ENCODE measurements around the gene PPP1R9A. TPM values are rescaled to one million over a fixed set of nuclear protein-coding genes. Genes with fewer than 3 reads are reported as not detected.

Gene PPP1R9A
- total and polyA plus RNA-seq, 8 donors: 4.7 to 32.4 (median 16.8) TPM

GRCh38 chr7:95209788-95210187 is 302.4 kb downstream of the PPP1R9A start:
- TF ChIP-seq CTCF (IDR thresholded peaks at IDR 0.05): no peak
- Histone ChIP-seq H3K4me3 (no peak overlapping the region), H3K36me3 (no peaks in the 10 kb centered on the region), H3K4me1 (peaks cover 0 to 4% (median 0%) of the 10 kb centered on the region in 3 donors), H3K27me3 (no peaks in the 10 kb centered on the region), H3K27ac (no peak overlapping the region), H3K9me3 (no peaks in the 10 kb centered on the region)
- DNase-seq (no peak), ATAC-seq (peak in 1 of 4 donors; percentile 25), FAIRE-seq (no peak)
- intact Hi-C loops (cut with DNase I): no loop called here
- 66 to 69% methylated on average over 2 of the region's 2 CpGs for WGBS, 2 donors

GRCh38 chr7:95213148-95213547 is 305.8 kb downstream of the PPP1R9A start:
- FAIRE-seq: no peak
- intact Hi-C loops (cut with DNase I): no loop called here
- 90 to 96% methylated on average over 2 of the region's 2 CpGs for WGBS, 2 donors

GRCh38 chr7:95213809-95214492 is 306.6 kb downstream of the PPP1R9A start:
- intact Hi-C loops (cut with DNase I): no loop called here
- TF ChIP-seq CTCF (IDR thresholded peaks at IDR 0.05): no peak
- ATAC-seq: peak in 3 of 4 donors; percentile 39 to 79 (median 55)

More at GRCh38 chr7:95213148-95213547, 305.8 kb downstream of the PPP1R9A start:
- Histone ChIP-seq H3K27ac (no peak overlapping the region), H3K4me1 (no peaks in the 10 kb centered on the region), H3K27me3 (no peaks in the 10 kb centered on the region), H3K36me3 (no peaks in the 10 kb centered on the region), H3K4me3 (no peak overlapping the region), H3K9me3 (no peaks in the 10 kb centered on the region)
- TF ChIP-seq CTCF (IDR thresholded peaks at IDR 0.05): no peak
- ATAC-seq (peak in 1 of 4 donors; percentile 50), DNase-seq (no peak)

GRCh38 chr7:95219721-95220120 is 312.3 kb downstream of the PPP1R9A start:
- no peak for DNase-seq
- Histone ChIP-seq H3K4me1 (no peaks in the 10 kb centered on the region), H3K9me3 (no peaks in the 10 kb centered on the region), H3K27me3 (no peaks in the 10 kb centered on the region), H3K4me3 (no peak overlapping the region), H3K36me3 (no peaks in the 10 kb centered on the region), H3K27ac (no peak overlapping the region)
- FAIRE-seq: no peak
- intact Hi-C loops (cut with DNase I): no loop called here
- ATAC-seq: no peak
- no peak for TF ChIP-seq CTCF (IDR thresholded peaks at IDR 0.05)
- WGBS, 2 donors: 76 to 78% methylated on average over 2 of the region's 2 CpGs

More at GRCh38 chr7:95213809-95214492, 306.6 kb downstream of the PPP1R9A start:
- Histone ChIP-seq H3K4me1 (no peaks in the 10 kb centered on the region), H3K27me3 (no peaks in the 10 kb centered on the region), H3K27ac (no peak overlapping the region), H3K36me3 (no peaks in the 10 kb centered on the region), H3K9me3 (no peaks in the 10 kb centered on the region), H3K4me3 (no peak overlapping the region)
- WGBS, 2 donors: 83 to 85% methylated on average over 6 of the region's 6 CpGs
- no peak for FAIRE-seq
- DNase-seq: peak in 2 of 6 donors; percentile 26

- DNase-seq: no peak
- H3K4me1 ChIP-seq: no peaks in the 10 kb centered on the region
- H3K36me3 ChIP-seq: no peaks in the 10 kb centered on the region
- no peak overlapping the region for H3K4me3 ChIP-seq
- H3K9me3 ChIP-seq: no peaks in the 10 kb centered on the region
- no peak for TF ChIP-seq CTCF (IDR thresholded peaks at IDR 0.05)
- ATAC-seq: no peak
- no peaks in the 10 kb centered on the region for H3K27me3 ChIP-seq
- 78 to 79% methylated on average over 3 of the region's 3 CpGs for WGBS, 2 donors
- intact Hi-C loops (cut with DNase I): no loop called here
- no peak for FAIRE-seq
- H3K27ac ChIP-seq: no peak overlapping the region
These were observed 312.9 kb downstream of the PPP1R9A start for GRCh38 chr7:95220328-95220727.

All from pancreas (tissue), 10 donors.